Neural cell (in vitro differentiated cells): ENCODE measurements around the gene PLOD3.

Source experiments
- EP300 ChIP-seq: fragments of 450-650 bp; conservative IDR thresholded peaks from 2 replicates; pipeline ENCODE4 v1.6.1; 2014; ENCODE audit warnings: antibody characterized with exemption, mild to moderate bottlenecking, moderate library complexity; ENCODE audit not compliant: poor library complexity, severe bottlenecking
- EZH2 ChIP-seq: fragments of 200-600, 300-800 bp; shearing (Covaris generic), sonication (generic); IDR thresholded peaks from 2 replicates; pipeline ENCODE4 v1.6.1; 2014; ENCODE audit warnings: antibody characterized with exemption, low read length, borderline replicate concordance, mild to moderate bottlenecking; ENCODE audit not compliant: insufficient read depth, poor library complexity, severe bottlenecking
- POLR2AphosphoS5 ChIP-seq: IDR thresholded peaks from 2 replicates; pipeline ENCODE4 v1.6.1; 2012
- REST ChIP-seq: IDR thresholded peaks from 2 replicates; pipeline ENCODE4 v1.6.1; 2012; ENCODE audit warnings: borderline replicate concordance
- SMC3 ChIP-seq: fragments of 450-650 bp; conservative IDR thresholded peaks from 2 replicates; pipeline ENCODE4 v1.6.1; 2014; ENCODE audit warnings: antibody characterized with exemption, mild to moderate bottlenecking, moderate library complexity; ENCODE audit not compliant: poor library complexity
- TF ChIP-seq, protein P1 (sequence below): fragments of 450-650 bp; IDR thresholded peaks from 2 replicates; pipeline ENCODE4 v1.5.1; 2014; ENCODE audit warnings: antibody characterized with exemption, mild to moderate bottlenecking, moderate library complexity; ENCODE audit not compliant: poor library complexity, severe bottlenecking

DNA sequence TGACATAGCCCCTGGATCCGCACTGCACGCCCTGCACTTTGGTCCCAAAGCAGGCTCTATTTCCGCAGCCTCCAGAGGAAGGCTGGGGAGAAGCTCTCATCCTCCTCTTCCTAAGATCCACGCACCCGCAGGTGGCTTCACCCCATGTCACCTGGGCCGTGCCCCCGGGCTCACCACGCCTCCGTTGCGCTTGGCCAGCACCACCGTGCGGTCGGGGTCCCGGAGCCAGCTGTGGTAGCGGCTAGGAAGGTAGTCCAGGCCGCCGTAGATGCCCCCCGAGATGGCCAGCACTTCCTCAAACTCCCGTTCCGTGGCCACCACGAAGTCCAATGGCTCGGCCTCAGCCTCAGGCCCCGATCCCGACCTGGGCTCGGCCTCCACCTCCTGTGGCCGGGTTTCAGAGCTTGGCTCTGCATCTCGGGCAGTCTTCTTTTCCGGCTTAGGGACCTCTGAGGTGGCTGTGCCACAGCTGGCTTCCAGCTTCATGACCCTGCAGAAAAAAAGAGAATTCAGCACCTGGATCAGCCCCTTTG, 43.0 kb downstream of the PLOD3 start:
- TF ChIP-seq, protein P1, sequence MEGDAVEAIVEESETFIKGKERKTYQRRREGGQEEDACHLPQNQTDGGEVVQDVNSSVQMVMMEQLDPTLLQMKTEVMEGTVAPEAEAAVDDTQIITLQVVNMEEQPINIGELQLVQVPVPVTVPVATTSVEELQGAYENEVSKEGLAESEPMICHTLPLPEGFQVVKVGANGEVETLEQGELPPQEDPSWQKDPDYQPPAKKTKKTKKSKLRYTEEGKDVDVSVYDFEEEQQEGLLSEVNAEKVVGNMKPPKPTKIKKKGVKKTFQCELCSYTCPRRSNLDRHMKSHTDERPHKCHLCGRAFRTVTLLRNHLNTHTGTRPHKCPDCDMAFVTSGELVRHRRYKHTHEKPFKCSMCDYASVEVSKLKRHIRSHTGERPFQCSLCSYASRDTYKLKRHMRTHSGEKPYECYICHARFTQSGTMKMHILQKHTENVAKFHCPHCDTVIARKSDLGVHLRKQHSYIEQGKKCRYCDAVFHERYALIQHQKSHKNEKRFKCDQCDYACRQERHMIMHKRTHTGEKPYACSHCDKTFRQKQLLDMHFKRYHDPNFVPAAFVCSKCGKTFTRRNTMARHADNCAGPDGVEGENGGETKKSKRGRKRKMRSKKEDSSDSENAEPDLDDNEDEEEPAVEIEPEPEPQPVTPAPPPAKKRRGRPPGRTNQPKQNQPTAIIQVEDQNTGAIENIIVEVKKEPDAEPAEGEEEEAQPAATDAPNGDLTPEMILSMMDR = no peak
- no peak for TF ChIP-seq POLR2AphosphoS5
- no peak for TF ChIP-seq SMC3
- no peak for TF ChIP-seq EZH2
- no peak for TF ChIP-seq REST
- TF ChIP-seq EP300 = no peak
